H1 (cell line): ENCODE measurements around the gene PTPRD. TPM values are rescaled to one million over a fixed set of nuclear protein-coding genes. Genes with fewer than 3 reads are reported as not detected.

ENCODE experiments used
- CTCF ChIA-PET: fragments of 300-600 bp; sonication (Branson Sonifier 250); formaldehyde crosslinking; loops from one replicate; lab custom pipeline; 2021; ENCODE audit not compliant: partially characterized antibody; lab: Charles Lee
- POLR2A ChIA-PET: fragments of 300-600 bp; sonication (Branson Sonifier 250); formaldehyde crosslinking; loops from one replicate; lab custom pipeline; 2021; ENCODE audit warnings: inconsistent platforms; ENCODE audit not compliant: partially characterized antibody; lab: Charles Lee
- DNase-seq, 2 experiments: peaks; one replicate each; pipeline versions ENCODE4 v3.0.0 to v3.0.0-alpha.2; 2010 to 2022; ENCODE audit warnings: low spot score in 2 of 2, low read depth in 1 of 2, mixed read lengths in 1 of 2
- FAIRE-seq: peaks from 2 replicates; lab custom pipeline; 2011; peaks lifted over from hg19 to GRCh38; lab: Jason Lieb, UNC
- H2AFZ ChIP-seq: 2 replicates; pipeline ENCODE4 v1.8.1; 2012; ENCODE audit warnings: low read length, inconsistent platforms
- H2AK5ac ChIP-seq: 2 replicates; pipeline ENCODE4 v1.6.1; 2013; ENCODE audit warnings: low read depth, low read length
- H2BK120ac ChIP-seq: replicated peaks from 2 replicates; pipeline ENCODE3; 2013; ENCODE audit warnings: low read depth, low read length, inconsistent platforms
- H2BK12ac ChIP-seq: 2 replicates; pipeline ENCODE4 v1.6.1; 2013; ENCODE audit warnings: low read depth, low read length
- H2BK15ac ChIP-seq: 2 replicates; pipeline ENCODE4 v1.6.1; 2013; ENCODE audit warnings: low read length
- H2BK20ac ChIP-seq: 2 replicates; pipeline ENCODE4 v1.6.1; 2013; ENCODE audit warnings: low read length
- H2BK5ac ChIP-seq: 2 replicates; pipeline ENCODE4 v1.6.1; 2013; ENCODE audit warnings: low read depth, low read length
- H3K14ac ChIP-seq: 2 replicates; pipeline ENCODE4 v1.6.1; 2013; ENCODE audit warnings: inconsistent platforms; ENCODE audit not compliant: insufficient read length
- H3K18ac ChIP-seq: 2 replicates; pipeline ENCODE4 v1.6.1; 2013; ENCODE audit warnings: low read length; ENCODE audit errors: extremely low read depth
- H3K23ac ChIP-seq: 2 replicates; pipeline ENCODE4 v1.6.1; 2013; ENCODE audit warnings: inconsistent platforms; ENCODE audit not compliant: insufficient read length
- H3K23me2 ChIP-seq: 2 replicates; pipeline ENCODE4 v1.6.1; 2013; ENCODE audit warnings: low read depth, low read length
- H3K27ac ChIP-seq: 2 replicates; pipeline ENCODE4 v1.6.1; 2011; ENCODE audit warnings: low read depth, low read length, inconsistent platforms
- H3K27me3 ChIP-seq, 4 experiments: replicated peaks in 1 of 4; 1 replicate in 1 of 4; 2 replicates in 3 of 4; pipeline versions ENCODE4 v1.6.1 to v1.8.1; 2011 to 2013; ENCODE audit warnings: low read length in 3 of 4, mild to moderate bottlenecking in 3 of 4, inconsistent platforms in 2 of 4, mixed read lengths in 2 of 4, moderate library complexity in 1 of 4; ENCODE audit not compliant: control insufficient read depth in 3 of 4, insufficient read depth in 3 of 4; ENCODE audit errors: extremely low read depth in 1 of 4
- H3K36me3 ChIP-seq, 4 experiments: 2 replicates each; pipeline versions ENCODE4 v1.6.1 to v1.8.1; 2011 to 2013; ENCODE audit warnings: mild to moderate bottlenecking in 4 of 4, low read length in 3 of 4, moderate library complexity in 2 of 4, control low read depth in 1 of 4, inconsistent platforms in 1 of 4; ENCODE audit not compliant: insufficient read depth in 4 of 4, control insufficient read depth in 2 of 4
- H3K4ac ChIP-seq: replicated peaks from 2 replicates; pipeline ENCODE3; 2013; ENCODE audit warnings: low read length, low read depth, mixed read lengths, inconsistent platforms; ENCODE audit not compliant: insufficient read length
- H3K4me1 ChIP-seq, 4 experiments: replicated peaks in 1 of 4; 1 replicate in 1 of 4; 2 replicates in 3 of 4; pipeline versions ENCODE4 v1.6.1 to v1.8.1; 2011 to 2013; ENCODE audit warnings: low read length in 3 of 4, inconsistent platforms in 2 of 4, mixed read lengths in 1 of 4; ENCODE audit not compliant: insufficient read depth in 4 of 4, control insufficient read depth in 3 of 4
- H3K4me2 ChIP-seq, 2 experiments: 2 replicates each; pipeline versions ENCODE4 v1.6.1 to v1.8.1; 2011 to 2013; ENCODE audit warnings: low read depth in 2 of 2, low read length in 2 of 2, control low read depth in 1 of 2, inconsistent platforms in 1 of 2, mild to moderate bottlenecking in 1 of 2; ENCODE audit not compliant: insufficient read depth in 1 of 2
- H3K4me3 ChIP-seq, 4 experiments: fragments of 200-600, 300-600 bp in 1 of 4; sonication (generic), shearing (Covaris generic), sonication (Bioruptor Twin) in 1 of 4; 2 replicates each; pipeline versions ENCODE4 v1.5.1 to v1.8.1; 2011 to 2016; ENCODE audit warnings: low read length in 4 of 4, low read depth in 3 of 4, control low read depth in 2 of 4, inconsistent platforms in 2 of 4, mild to moderate bottlenecking in 2 of 4, mixed read lengths in 1 of 4, moderate library complexity in 1 of 4; ENCODE audit not compliant: insufficient read depth in 2 of 4; ENCODE audit errors: extremely low read depth in 1 of 4
- H3K56ac ChIP-seq: replicated peaks from 2 replicates; pipeline ENCODE3; 2013; ENCODE audit warnings: low read depth, mild to moderate bottlenecking, mixed read lengths, low read length, inconsistent platforms; ENCODE audit not compliant: insufficient read length
- H3K79me1 ChIP-seq: 2 replicates; pipeline ENCODE4 v1.6.1; 2013; ENCODE audit warnings: low read depth, low read length, control low read depth
- H3K79me2 ChIP-seq, 2 experiments: 2 replicates each; pipeline versions ENCODE4 v1.6.1 to v1.8.1; 2012 to 2013; ENCODE audit warnings: low read length in 2 of 2, mild to moderate bottlenecking in 2 of 2, inconsistent platforms in 1 of 2; ENCODE audit not compliant: insufficient read depth in 2 of 2, control insufficient read depth in 1 of 2
- H3K9ac ChIP-seq, 4 experiments: replicated peaks in 1 of 4; 1 replicate in 1 of 4; 2 replicates in 3 of 4; pipeline versions ENCODE4 v1.6.1 to v1.8.1; 2011 to 2013; ENCODE audit warnings: low read depth in 3 of 4, low read length in 3 of 4, control low read depth in 2 of 4, mild to moderate bottlenecking in 2 of 4, moderate library complexity in 2 of 4, inconsistent platforms in 1 of 4; ENCODE audit errors: extremely low read depth in 1 of 4
- H3K9me3 ChIP-seq, 2 experiments: 2 replicates each; pipeline versions ENCODE4 v1.6.1 to v1.8.1; 2012 to 2013; ENCODE audit warnings: mild to moderate bottlenecking in 2 of 2, moderate library complexity in 2 of 2, control low read depth in 1 of 2, inconsistent platforms in 1 of 2, low read depth in 1 of 2, low read length in 1 of 2, mixed read lengths in 1 of 2; ENCODE audit not compliant: insufficient read depth in 2 of 2
- H4K20me1 ChIP-seq, 2 experiments: replicated peaks in 1 of 2; 2 replicates each; pipeline versions ENCODE3 to v1.8.1; 2011 to 2013; ENCODE audit warnings: inconsistent platforms in 2 of 2, low read length in 2 of 2, mild to moderate bottlenecking in 1 of 2; ENCODE audit not compliant: insufficient read depth in 2 of 2, control insufficient read depth in 1 of 2
- H4K5ac ChIP-seq: 2 replicates; pipeline ENCODE4 v1.6.1; 2013; ENCODE audit warnings: low read length, low read depth, mixed read lengths, inconsistent platforms; ENCODE audit not compliant: insufficient read length
- H4K8ac ChIP-seq: 2 replicates; pipeline ENCODE4 v1.8.0; 2013; ENCODE audit warnings: mild to moderate bottlenecking, moderate library complexity, low read length, inconsistent platforms; ENCODE audit not compliant: insufficient read depth; ENCODE audit errors: extremely low read depth
- H4K91ac ChIP-seq: replicated peaks from 2 replicates; pipeline ENCODE3; 2013; ENCODE audit warnings: low read length, mixed read lengths, inconsistent platforms; ENCODE audit not compliant: insufficient read length
- ASH2L ChIP-seq: fragments of 200-600, 300-600 bp; sonication (generic); IDR thresholded peaks from one replicate; pipeline ENCODE4 v1.7.1; 2017; ENCODE audit warnings: low read length
- BCL11A ChIP-seq, 2 experiments: IDR thresholded peaks; one replicate each; pipeline ENCODE4 v1.6.1; 2011; ENCODE audit warnings: low read depth in 2 of 2, low read length in 2 of 2, mild to moderate bottlenecking in 2 of 2
- BRCA1 ChIP-seq: IDR thresholded peaks from 2 replicates; pipeline ENCODE4 v1.6.1; 2012; ENCODE audit warnings: low read depth, low read length, improper control_type of control experiment
- CHD1 ChIP-seq: IDR thresholded peaks from 2 replicates; pipeline ENCODE4 v1.6.1; 2012; ENCODE audit warnings: low read depth, low read length, improper control_type of control experiment
- FOSL1 ChIP-seq: IDR thresholded peaks from 2 replicates; pipeline ENCODE4 v1.6.1; 2011; ENCODE audit warnings: mild to moderate bottlenecking, low read depth, low read length, moderate library complexity; ENCODE audit not compliant: insufficient read depth
- KDM5A ChIP-seq: fragments of 200-600 bp; IDR thresholded peaks from 2 replicates; pipeline ENCODE4 v1.7.1; 2012; ENCODE audit warnings: mild to moderate bottlenecking, low read length, inconsistent platforms, mixed read lengths
- RAD21 ChIP-seq, 2 experiments: IDR thresholded peaks in 1 of 2; conservative IDR thresholded peaks in 1 of 2; 2 replicates each; pipeline ENCODE4 v1.6.1; 2011; ENCODE audit warnings: low read depth in 2 of 2, low read length in 2 of 2, improper control_type of control experiment in 1 of 2, inconsistent platforms in 1 of 2, mild to moderate bottlenecking in 1 of 2, moderate library complexity in 1 of 2
- RFX5 ChIP-seq: IDR thresholded peaks from 2 replicates; pipeline ENCODE4 v1.6.1; 2011; ENCODE audit warnings: low read depth, low read length, improper control_type of control experiment, borderline replicate concordance
- SUZ12 ChIP-seq: fragments of 200-600 bp; sonication (generic); IDR thresholded peaks from 2 replicates; pipeline ENCODE4 v1.6.1; 2012; ENCODE audit warnings: mild to moderate bottlenecking, inconsistent platforms, low read length, moderate library complexity, mixed read lengths
- TAF7 ChIP-seq: optimal IDR thresholded peaks from 2 replicates; pipeline ENCODE3; 2011; ENCODE audit warnings: low read depth, mild to moderate bottlenecking, inconsistent platforms, low read length, moderate library complexity, borderline replicate concordance
- TEAD4 ChIP-seq: IDR thresholded peaks from 2 replicates; pipeline ENCODE4 v1.6.1; 2012; ENCODE audit warnings: low read depth, low read length, inconsistent platforms, mixed read lengths
- WGBS, 2 experiments: shearing (Covaris generic) in 1 of 2; methylation state at CpG; one replicate each; pipeline versions ENCODE4 v1.1.6 to v1.1.7; 2013 to 2015; ENCODE audit warnings: low lambda C conversion rate in 2 of 2, mixed read lengths in 2 of 2, inconsistent platforms in 1 of 2, low coverage in 1 of 2, missing lambda C conversion rate in 1 of 2; ENCODE audit not compliant: insufficient replicate concordance in 2 of 2, insufficient coverage in 1 of 2, insufficient read length in 1 of 2; ENCODE audit errors: extremely low coverage in 1 of 2, missing lambda C conversion rate in 1 of 2; 5-methylcytosine and 5-hydroxymethylcytosine counted together
- polyA plus RNA-seq, 7 experiments: library from polyadenylated mRNA; depleted of rRNA in 3 of 7; stranded (reverse) in 5 of 7; unstranded in 2 of 7; fragments of >200 nt in 5 of 7; fragments of 200-250 nt in 2 of 7; gene quantifications; 1 replicate in 5 of 7; 2 replicates in 1 of 7; 4 replicates in 1 of 7; pipeline versions ENCODE4 v1.2.1 to v1.2.3, GENCODE V29; 2011 to 2013; ENCODE audit warnings: missing spikeins in 2 of 7, mixed read lengths in 2 of 7
- total RNA-seq: library from RNA; stranded (reverse); fragmentation: NEBNext Ultra II Directional; extraction: Animal tissue kit (Norgen Biotek cat#: 25700); gene quantifications from 2 replicates; pipeline ENCODE4 v1.2.1, GENCODE V29; 2021
- TF ChIP-seq, protein P1 (sequence below), 3 experiments: IDR thresholded peaks; 1 replicate in 2 of 3; 2 replicates in 1 of 3; pipeline versions ENCODE4 v1.5.1 to v1.6.1; 2011; ENCODE audit warnings: low read length in 3 of 3, mild to moderate bottlenecking in 3 of 3, inconsistent platforms in 2 of 3, low read depth in 1 of 3, moderate library complexity in 1 of 3; ENCODE audit not compliant: insufficient read depth in 1 of 3; ENCODE audit errors: control extremely low read depth in 1 of 3

Gene PTPRD
- total and polyA plus RNA-seq, 2 of the 8 experiments (the other 6 are each of a cell fraction or from before 2014, with no cell fraction given): 17.2 to 77.0 TPM

DNA sequence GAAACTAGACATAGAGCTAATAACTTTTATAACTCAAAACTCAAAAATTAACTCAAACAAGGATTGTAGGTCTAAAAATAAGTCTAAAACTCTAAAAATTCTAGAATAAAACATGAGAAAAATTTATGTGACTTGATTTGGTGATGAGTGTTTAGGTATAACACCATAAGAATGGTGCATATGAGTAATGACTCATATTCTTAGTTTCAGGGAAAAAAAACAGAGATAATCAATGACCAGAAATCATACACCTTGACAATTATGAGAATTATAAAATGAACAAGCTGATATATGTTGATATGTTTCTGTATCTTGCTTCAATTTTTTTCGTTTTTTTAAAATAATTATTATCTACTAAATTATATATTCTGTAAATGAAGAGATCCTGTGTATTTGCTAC is 541.2 kb downstream of the PTPRD start:
- no peak overlapping the region for H2BK15ac ChIP-seq
- no peak overlapping the region for H4K5ac ChIP-seq
- H3K56ac ChIP-seq: no peak overlapping the region
- TF ChIP-seq RFX5: no peak
- TF ChIP-seq TEAD4: no peak
- TF ChIP-seq, protein P1, sequence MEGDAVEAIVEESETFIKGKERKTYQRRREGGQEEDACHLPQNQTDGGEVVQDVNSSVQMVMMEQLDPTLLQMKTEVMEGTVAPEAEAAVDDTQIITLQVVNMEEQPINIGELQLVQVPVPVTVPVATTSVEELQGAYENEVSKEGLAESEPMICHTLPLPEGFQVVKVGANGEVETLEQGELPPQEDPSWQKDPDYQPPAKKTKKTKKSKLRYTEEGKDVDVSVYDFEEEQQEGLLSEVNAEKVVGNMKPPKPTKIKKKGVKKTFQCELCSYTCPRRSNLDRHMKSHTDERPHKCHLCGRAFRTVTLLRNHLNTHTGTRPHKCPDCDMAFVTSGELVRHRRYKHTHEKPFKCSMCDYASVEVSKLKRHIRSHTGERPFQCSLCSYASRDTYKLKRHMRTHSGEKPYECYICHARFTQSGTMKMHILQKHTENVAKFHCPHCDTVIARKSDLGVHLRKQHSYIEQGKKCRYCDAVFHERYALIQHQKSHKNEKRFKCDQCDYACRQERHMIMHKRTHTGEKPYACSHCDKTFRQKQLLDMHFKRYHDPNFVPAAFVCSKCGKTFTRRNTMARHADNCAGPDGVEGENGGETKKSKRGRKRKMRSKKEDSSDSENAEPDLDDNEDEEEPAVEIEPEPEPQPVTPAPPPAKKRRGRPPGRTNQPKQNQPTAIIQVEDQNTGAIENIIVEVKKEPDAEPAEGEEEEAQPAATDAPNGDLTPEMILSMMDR (IDR thresholded peaks at IDR 0.05; ENCODE audit: control extremely low read depth in 1 of 3, insufficient read depth in 1 of 3, low read depth in 1 of 3, low read length in 3 of 3): no peak
- no peak for TF ChIP-seq KDM5A
- TF ChIP-seq BRCA1: no peak
- no peak for TF ChIP-seq BCL11A (IDR thresholded peaks at IDR 0.05; ENCODE audit: low read depth in 2 of 2, low read length in 2 of 2)
- no peak for TF ChIP-seq CHD1
- no peak for TF ChIP-seq SUZ12
- no peak for TF ChIP-seq TAF7
- no peak for TF ChIP-seq RAD21 (IDR thresholded peaks at IDR 0.05 in 1 of 2, conservative IDR thresholded peaks at IDR 0.05 in 1 of 2; ENCODE audit: low read depth in 2 of 2, low read length in 2 of 2)
- no peak for TF ChIP-seq ASH2L
- no peak for TF ChIP-seq FOSL1
- TF ChIP-seq, all 59 proteins: peak for 0
- Histone ChIP-seq H3K4me2 (no peak overlapping the region), H3K79me1 (no peaks in the 10 kb centered on the region), H3K23ac (no peak overlapping the region), H2BK5ac (no peak overlapping the region), H3K27me3 (no peaks in the 10 kb centered on the region), H3K79me2 (no peaks in the 10 kb centered on the region), H3K4me3 (no peak overlapping the region), H2AK5ac (no peak overlapping the region), H3K4ac (no peak overlapping the region), H3K23me2 (no peaks in the 10 kb centered on the region), H3K36me3 (no peaks in the 10 kb centered on the region), H3K27ac (no peak overlapping the region), H4K20me1 (no peaks in the 10 kb centered on the region), H3K9ac (no peak overlapping the region), H3K9me3 (no peaks in the 10 kb centered on the region), H4K8ac (no peak overlapping the region), H2AFZ (no peak overlapping the region), H2BK12ac (no peak overlapping the region), H3K4me1 (no peaks in the 10 kb centered on the region), H2BK120ac (no peak overlapping the region), H4K91ac (no peak overlapping the region), H2BK20ac (no peak overlapping the region), H3K18ac (no peak overlapping the region), H3K14ac (no peak overlapping the region)
- FAIRE-seq (no peak), DNase-seq (no peak)
- CTCF ChIA-PET: interaction anchor here (1.1 kb wide), 1 partner anchor 73 kb away, joined by 3 read pairs; no protein-coding TSS in a partner anchor
- WGBS, 2 experiments: 89% methylated on average over 1 of the region's 1 CpG; no CpG with 5 or more reads in 1 of the 2 experiments
- POLR2A ChIA-PET: no interaction called here
